HG03342 (cell line): ENCODE results near the gene PRDX1.
"Not testable (repeated sequence)": the region's sequence is repeated elsewhere in the genome, so short reads cannot be mapped to it uniquely, and the experiment has no call there.

Experiments used
- ATAC-seq: cut with Tn5 transposase; IDR thresholded peaks from one replicate; pipeline ENCODE4 v1.9.1; 2021; ENCODE audit warnings: mild to moderate bottlenecking, moderate library complexity; ENCODE audit not compliant: unreplicated experiment

PRDX1 gene

DNA sequence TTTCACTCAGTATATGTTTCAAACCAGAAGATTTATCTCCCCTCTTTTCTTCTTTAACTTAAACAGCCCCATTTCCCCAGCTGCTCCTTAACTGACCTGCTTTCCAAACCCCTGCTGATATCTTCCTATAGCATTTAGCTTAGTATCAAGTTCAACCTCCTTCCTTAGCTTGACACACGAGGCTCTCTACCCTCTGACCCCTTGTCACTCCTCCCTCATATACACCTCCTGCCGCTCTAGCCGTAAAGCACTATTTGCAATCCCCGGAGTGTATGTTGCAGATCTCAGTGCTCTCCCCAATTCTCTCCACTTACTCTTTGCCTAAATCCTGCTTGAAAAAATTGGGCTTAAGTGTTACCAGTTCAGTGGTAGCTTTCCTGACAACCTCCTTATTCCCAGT lies 15.2 kb upstream of the PRDX1 start:
- ATAC-seq = no peak

GRCh38 chr1:45535988-45536766 lies 14.5 kb upstream of the PRDX1 start:
- ATAC-seq = no peak

GRCh38 chr1:45531873-45532272 lies 10.2 kb upstream of the PRDX1 start:
- no peak for ATAC-seq

- no peak for ATAC-seq
Observed at GRCh38 chr1:45530632-45531135, 9.0 kb upstream of the PRDX1 start.

- no peak for ATAC-seq
Observed at GRCh38 chr1:45526135-45526644, 4.5 kb upstream of the PRDX1 start.

DNA sequence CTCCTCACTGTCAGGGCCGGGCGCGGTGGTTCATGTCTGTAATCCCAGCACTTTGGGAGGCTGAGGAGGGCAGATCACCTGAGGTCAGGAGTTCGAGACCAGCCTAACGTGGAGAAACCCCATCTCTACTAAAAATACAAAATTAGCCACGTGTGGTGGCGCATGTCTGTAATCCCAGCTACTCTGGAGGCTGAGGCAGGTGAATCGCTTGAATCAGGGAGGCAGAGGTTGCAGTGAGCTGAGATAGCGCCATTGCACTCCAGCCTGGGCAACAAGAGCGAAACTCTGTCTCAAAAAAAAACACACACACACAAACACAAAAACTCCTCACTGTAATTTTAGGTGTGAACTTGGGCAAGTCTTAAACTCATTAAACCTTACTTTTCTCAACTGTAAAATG lies 2.3 kb upstream of the PRDX1 start:
- ATAC-seq = not testable (repeated sequence)

DNA sequence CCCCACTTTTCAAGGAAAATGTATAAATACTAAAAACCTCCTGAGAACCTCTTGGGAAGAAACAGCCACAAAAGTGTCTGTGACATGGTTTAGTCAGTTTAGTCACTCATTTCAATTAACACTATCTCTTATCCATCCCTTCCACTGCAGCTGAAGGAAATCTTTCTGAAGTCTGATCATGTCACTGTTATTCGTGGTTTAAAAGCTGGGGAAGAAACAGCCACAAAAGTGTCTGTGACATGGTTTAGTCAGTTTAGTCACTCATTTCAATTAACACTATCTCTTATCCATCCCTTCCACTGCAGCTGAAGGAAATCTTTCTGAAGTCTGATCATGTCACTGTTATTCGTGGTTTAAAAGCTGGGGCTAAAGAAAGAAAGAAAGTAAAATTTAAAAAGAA lies 1.8 kb upstream of the PRDX1 start:
- not testable (repeated sequence) for ATAC-seq

DNA sequence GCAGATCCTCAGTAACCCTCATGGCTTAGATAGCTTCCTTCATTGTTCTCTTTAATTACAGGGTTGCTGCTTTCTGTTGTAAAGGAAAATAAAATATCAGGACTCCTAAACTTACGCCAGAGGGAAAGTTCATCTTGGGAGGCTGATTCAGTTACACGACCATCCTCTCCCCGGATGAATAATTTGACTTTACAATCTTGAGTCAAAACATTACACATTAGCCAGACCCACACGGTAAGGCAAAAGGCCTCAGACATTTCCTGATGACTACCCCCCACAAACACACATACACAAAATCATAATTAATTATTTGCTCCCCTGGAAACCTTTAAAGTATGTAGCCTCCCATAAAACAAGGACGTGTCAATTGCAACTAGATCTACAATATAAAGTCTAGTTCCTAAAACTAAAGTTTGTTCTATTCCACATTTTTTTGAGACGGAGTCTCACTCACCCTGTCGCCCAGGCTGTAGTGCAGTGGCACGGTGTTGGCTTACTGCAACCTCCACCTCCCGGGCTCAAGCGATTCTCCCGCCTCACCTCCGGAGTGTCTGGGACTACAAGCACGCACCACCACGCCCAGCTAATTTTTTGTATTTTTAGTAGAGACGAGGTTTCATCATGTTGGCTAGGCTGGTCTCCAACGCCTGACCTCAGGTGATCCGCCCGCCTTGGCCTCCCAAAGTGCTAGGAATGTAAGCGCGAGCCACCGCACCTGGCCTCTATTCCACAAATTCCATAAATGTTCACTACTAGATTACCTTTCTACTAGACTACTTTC lies 830 bp upstream of the PRDX1 start:
- peak; percentile 13 for ATAC-seq

- not testable (repeated sequence) for ATAC-seq
Observed at GRCh38 chr1:45519774-45520173, 1.9 kb downstream of the PRDX1 start.

DNA sequence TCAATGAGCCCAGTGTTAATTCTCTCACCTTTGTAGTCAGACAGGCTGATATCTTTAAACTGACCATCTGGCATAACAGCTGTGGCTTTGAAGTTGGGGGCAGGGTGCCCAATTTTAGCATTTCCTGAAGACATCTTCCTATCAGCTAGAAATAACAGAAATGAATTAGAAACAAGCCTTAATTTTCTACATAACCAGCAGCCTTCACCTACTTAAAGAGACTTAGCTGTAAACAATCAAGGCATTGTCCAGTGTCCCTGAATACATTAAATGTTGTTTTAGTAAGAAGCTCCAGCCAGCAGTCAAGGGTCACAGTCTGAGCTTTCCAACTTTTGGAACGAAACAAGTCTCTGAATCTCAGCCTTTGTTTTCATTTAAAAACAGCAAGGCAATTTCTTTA lies 2.8 kb downstream of the PRDX1 start:
- no peak for ATAC-seq

GRCh38 chr1:45518366-45518765 lies 3.3 kb downstream of the PRDX1 start:
- not testable (repeated sequence) for ATAC-seq

DNA sequence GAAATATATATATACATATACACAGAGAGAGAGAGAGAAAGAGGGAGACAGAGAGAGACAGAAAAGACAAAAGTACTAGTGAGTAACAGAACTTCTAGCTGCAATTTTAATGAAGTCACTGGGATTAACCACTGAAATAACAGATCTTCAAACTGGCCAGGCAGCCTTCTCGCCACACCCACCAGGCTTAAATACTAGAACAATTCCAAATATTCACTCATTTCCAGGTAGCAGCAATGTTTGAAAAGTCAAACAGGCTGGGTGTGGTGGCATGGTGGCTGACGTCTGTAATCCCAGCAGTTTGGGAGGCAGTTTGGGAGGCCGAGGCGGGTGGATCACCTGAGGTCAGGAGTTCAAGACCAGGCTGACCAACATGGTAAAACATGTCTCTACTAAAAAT lies 5.2 kb downstream of the PRDX1 start:
- no peak for ATAC-seq

GRCh38 chr1:45516036-45516435 lies 5.6 kb downstream of the PRDX1 start:
- ATAC-seq = no peak

DNA sequence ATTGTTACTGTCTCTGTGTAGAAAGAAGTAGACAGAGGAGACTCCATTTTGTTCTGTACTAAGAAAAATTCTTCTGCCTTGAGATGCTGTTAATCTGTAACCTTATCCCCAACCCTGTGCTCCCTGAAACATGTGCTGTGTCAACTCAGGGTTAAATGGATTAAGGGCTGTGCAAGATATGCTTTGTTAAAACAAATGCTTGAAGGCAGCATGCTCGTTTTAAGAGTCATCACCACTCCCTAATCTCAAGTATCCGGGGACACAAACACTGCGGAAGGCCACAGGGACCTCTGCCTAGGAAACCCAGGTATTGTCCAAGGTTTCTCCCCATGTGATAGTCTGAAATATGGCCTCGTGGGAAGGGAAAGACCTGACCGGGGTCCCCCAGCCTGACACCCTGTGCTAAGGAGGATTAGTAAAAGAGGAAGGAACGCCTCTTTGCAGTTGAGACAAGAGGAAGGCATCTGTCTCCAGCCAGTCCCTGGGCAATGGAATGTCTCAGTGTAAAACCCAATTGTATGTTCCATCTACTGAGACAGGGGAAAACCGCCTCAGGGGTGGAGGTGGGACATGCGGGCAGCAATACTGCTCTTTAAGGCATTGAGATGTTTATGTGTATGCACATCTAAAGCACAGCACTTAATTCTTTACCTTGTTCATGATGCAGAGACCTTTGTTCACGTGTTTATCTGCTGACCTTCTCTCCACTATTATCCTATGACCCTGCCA lies 8.0 kb downstream of the PRDX1 start:
- ATAC-seq = not testable (repeated sequence)

DNA sequence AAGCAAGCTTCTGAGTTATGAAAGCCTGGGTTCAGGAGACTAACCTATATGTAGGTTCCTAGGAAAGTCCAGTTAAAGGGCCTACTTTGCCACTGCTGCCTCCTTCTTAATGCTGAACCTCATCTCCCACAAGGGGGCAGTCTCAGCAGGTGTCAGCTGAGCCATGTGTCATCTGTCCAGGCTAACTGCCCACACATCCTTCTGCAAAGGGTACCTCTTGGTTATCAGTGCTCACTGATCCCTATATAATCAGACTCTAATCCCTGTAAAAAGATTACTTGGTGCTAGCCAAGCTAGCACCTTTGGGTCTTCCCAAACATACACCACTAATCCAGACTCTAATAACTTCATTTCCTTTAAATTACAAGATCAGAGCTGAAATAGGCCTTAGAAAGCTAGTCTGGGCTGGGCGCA lies 9.0 kb downstream of the PRDX1 start:
- no peak for ATAC-seq

DNA sequence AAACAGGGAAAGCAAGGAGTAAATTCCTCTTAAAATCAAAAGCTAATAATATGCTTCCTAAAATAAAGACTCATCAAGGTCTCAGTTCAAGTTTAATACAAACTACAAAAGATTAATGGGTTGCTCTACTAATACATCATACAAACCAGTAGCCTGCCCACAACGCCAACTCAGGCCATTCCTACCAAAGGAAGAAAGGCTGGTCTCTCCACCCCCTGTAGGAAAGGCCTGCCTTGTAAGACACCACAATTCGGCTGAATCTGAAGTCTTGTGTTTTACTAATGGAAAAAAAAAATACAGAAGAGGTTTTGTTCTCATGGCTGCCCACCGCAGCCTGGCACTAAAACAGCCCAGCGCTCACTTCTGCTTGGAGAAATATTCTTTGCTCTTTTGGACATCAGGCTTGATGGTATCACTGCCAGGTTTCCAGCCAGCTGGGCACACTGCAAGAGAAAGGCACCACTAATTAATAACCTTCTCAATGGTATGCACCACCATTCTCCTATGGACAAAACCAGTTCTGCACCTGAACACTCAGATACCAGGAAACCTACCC lies 10.6 kb downstream of the PRDX1 start:
- ATAC-seq = no peak

DNA sequence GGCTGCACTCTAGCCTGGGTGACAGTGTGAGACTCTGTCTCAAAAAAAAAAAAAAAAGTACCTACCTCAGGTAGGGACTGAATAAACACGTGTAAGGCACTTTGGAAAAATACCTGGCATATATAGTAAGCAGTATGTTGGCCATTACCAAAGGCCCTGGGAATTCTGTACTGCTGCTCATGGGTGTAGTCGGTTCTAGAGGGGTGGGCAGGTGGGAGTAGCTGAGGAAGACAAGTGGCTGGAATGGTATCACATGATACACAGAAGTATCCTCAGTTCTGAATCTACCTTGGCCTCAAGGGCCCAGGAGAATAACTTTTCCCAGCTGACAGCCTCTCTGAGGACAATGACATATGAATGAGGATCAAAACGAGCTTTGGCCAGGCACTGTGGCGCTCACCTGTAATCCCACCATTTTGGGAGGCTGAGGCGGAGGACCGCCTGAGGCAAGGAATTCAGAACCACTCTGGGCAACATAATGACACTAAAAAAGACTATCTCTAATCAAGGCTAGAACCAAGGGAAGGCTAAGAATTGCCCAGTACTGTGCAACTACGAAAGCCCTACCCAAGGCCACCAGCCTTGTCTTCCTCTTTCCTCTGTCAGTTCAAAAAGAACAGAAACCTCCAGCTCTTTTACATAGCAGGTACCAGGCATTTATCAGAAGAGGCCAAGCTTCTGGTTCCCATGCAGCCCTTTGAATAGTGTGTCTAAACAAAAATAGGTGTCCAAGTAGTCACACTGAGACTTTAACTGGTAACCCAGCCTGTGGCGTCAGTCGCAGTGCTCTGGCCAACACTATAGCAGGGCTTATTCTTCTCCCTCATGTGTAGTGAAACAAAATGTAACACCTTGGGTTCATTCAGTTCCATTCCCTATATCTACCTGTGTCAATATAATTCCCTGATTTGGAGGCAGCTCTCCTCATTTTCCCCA lies 11.4 kb downstream of the PRDX1 start:
- ATAC-seq = no peak

- no peak for ATAC-seq
Observed at GRCh38 chr1:45508295-45509151, 13.2 kb downstream of the PRDX1 start.

- ATAC-seq = no peak
Observed at GRCh38 chr1:45507893-45508292, 13.8 kb downstream of the PRDX1 start.
